ENCODE results near the gene EME1.

GRCh38 chr17:50325906-50326305 is 47.1 kb upstream of the EME1 start:
- TF ChIP-seq POLR2A (IDR thresholded peaks at IDR 0.05) (no peak), CTCF (IDR thresholded peaks at IDR 0.05) (no peak), POLR2AphosphoS5 (IDR thresholded peaks at IDR 0.05) (no peak)
